CD8-positive, alpha-beta memory T cell (primary cell): ENCODE results near the gene SLCO1A2. TPM values are rescaled to one million over a fixed set of nuclear protein-coding genes. Genes with fewer than 3 reads are reported as not detected.

Experiments
- CTCF ChIA-PET: fragments of 350-600 bp; sonication (Branson Sonifier 250); formaldehyde crosslinking; loops from one replicate; lab custom pipeline; 2021; ENCODE audit warnings: antibody characterized with exemption; lab: Charles Lee
- POLR2A ChIA-PET: fragments of 350-600 bp; sonication (Branson Sonifier 250); formaldehyde crosslinking; loops from one replicate; lab custom pipeline; 2021; ENCODE audit warnings: antibody characterized with exemption; lab: Charles Lee
- DNase-seq, 5 donors: peaks; one replicate each; pipeline versions ENCODE4 v3.0.0 to v3.0.0-alpha.2; 2020 to 2022; ENCODE audit warnings: mixed read lengths in 1 of 5
- H3K27ac ChIP-seq: one replicate; pipeline ENCODE4 v1.7.0; 2013; ENCODE audit warnings: low read depth, mild to moderate bottlenecking, low read length, moderate library complexity
- H3K27me3 ChIP-seq: 2 replicates; pipeline ENCODE4 v1.7.0; 2013; ENCODE audit warnings: low read length, mild to moderate bottlenecking; ENCODE audit not compliant: insufficient read depth, poor library complexity, severe bottlenecking
- H3K36me3 ChIP-seq: 2 replicates; pipeline ENCODE4 v1.7.0; 2013; ENCODE audit warnings: mild to moderate bottlenecking, low read length, moderate library complexity; ENCODE audit not compliant: insufficient read depth
- H3K4me1 ChIP-seq: 2 replicates; pipeline ENCODE4 v1.7.0; 2013; ENCODE audit warnings: mild to moderate bottlenecking, low read length, moderate library complexity; ENCODE audit not compliant: insufficient read depth
- H3K4me3 ChIP-seq: 2 replicates; pipeline ENCODE4 v1.7.0; 2013; ENCODE audit warnings: mild to moderate bottlenecking, low read length
- H3K9me3 ChIP-seq: 2 replicates; pipeline ENCODE4 v1.7.0; 2013; ENCODE audit warnings: mild to moderate bottlenecking, low read length
- H3K27ac Mint-ChIP-seq, 8 donors: one replicate each; pipeline ENCODE4 v1.8.0; 2020 to 2021; ENCODE audit warnings: mixed read lengths in 8 of 8, mild to moderate bottlenecking in 6 of 8, inconsistent platforms in 3 of 8, moderate library complexity in 3 of 8
- H3K27me3 Mint-ChIP-seq, 2 donors: one replicate each; pipeline ENCODE4 v1.8.0; 2020 to 2021; ENCODE audit warnings: mixed read lengths in 2 of 2, mild to moderate bottlenecking in 1 of 2, moderate library complexity in 1 of 2
- H3K36me3 Mint-ChIP-seq, 3 donors: one replicate each; pipeline ENCODE4 v1.8.0; 2020 to 2021; ENCODE audit warnings: mixed read lengths in 3 of 3, inconsistent platforms in 1 of 3, mild to moderate bottlenecking in 1 of 3
- H3K4me1 Mint-ChIP-seq, 3 donors: one replicate each; pipeline ENCODE4 v1.8.0; 2020 to 2021; ENCODE audit warnings: mixed read lengths in 3 of 3, inconsistent platforms in 1 of 3, mild to moderate bottlenecking in 1 of 3
- H3K4me3 Mint-ChIP-seq, 7 donors: one replicate each; pipeline ENCODE4 v1.8.0; 2020 to 2021; ENCODE audit warnings: mixed read lengths in 7 of 7, mild to moderate bottlenecking in 6 of 7, moderate library complexity in 4 of 7, inconsistent platforms in 2 of 7
- H3K9me3 Mint-ChIP-seq, 5 donors: one replicate each; pipeline ENCODE4 v1.8.0; 2020 to 2022; ENCODE audit warnings: mixed read lengths in 5 of 5, mild to moderate bottlenecking in 3 of 5, moderate library complexity in 2 of 5, inconsistent platforms in 1 of 5
- polyA plus RNA-seq: library from polyadenylated mRNA; unstranded; fragments of 300-500 nt; fragmentation: Illumina TruSeq; gene quantifications from one replicate; pipeline ENCODE4 v1.2.3, GENCODE V29; 2021
- total RNA-seq, 2 experiments: library from RNA; stranded (reverse); gene quantifications; one replicate each; pipeline ENCODE4 v1.2.3, GENCODE V29; 2021

SLCO1A2 gene
- total and polyA plus RNA-seq, 3 experiments from 2014 or later: 0.07 TPM; not detected in 2

DNA sequence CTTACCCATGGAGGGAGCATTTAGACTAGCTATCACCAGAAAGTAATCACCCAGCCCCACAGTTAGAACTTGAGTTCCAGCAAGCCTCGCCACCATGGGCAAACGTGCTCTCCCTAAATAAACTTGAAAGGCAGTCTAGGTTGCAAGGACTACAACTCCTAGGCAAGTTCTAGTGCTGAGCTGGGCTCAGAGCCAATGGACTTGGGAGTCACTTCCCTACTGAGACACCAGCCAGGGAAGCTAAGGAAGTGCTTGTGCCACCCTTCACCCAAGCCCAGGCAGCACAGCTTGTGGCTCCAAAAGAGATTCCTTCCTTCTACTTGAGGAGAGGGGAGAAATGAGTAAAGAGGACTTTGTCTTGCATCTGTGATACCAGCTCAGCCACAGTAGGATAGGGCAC lies 57.9 kb downstream of the SLCO1A2 start:
- Histone ChIP-seq H3K27me3 (no peaks in the 10 kb centered on the region), H3K4me1 (no peaks in the 10 kb centered on the region), H3K4me3 (no peak overlapping the region), H3K27ac (no peak overlapping the region), H3K36me3 (no peaks in the 10 kb centered on the region), H3K9me3 (no peaks in the 10 kb centered on the region)
- Mint-ChIP-seq H3K36me3 (no peaks in the 10 kb centered on the region), H3K27me3 (peaks cover 14 to 51% of the 10 kb centered on the region in 2 donors), H3K4me1 (no peaks in the 10 kb centered on the region), H3K4me3 (no peak overlapping the region), H3K9me3 (peaks cover 0 to 4% (median 0%) of the 10 kb centered on the region in 5 donors), H3K27ac (no peak overlapping the region)
- CTCF ChIA-PET: no interaction called here
- DNase-seq: no peak
- POLR2A ChIA-PET: no interaction called here

DNA sequence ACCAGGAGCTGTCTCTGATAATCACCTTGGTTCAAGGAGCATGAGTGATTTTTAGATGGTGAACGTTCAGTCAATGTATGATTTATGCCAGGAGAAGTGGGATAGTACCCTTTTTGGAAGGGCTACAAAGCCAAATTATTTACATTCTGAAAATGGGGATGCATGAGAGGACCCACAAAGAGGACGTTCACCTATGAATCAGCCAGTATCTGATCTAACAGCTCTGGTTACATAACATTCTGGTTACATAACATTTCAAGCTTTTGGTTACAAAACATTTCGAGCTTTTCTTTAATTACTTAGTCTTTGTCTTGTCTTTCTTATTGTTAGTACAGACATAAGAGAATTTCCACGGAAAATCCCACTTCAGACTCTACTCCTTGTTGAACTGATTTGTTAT lies 68.8 kb downstream of the SLCO1A2 start:
- Mint-ChIP-seq H3K36me3 (no peaks in the 10 kb centered on the region), H3K4me3 (no peak overlapping the region), H3K4me1 (no peaks in the 10 kb centered on the region), H3K9me3 (peaks cover 0 to 9% (median 4%) of the 10 kb centered on the region in 5 donors), H3K27me3 (peaks cover 3 to 22% of the 10 kb centered on the region in 2 donors), H3K27ac (no peak overlapping the region)
- H3K4me3 ChIP-seq: no peak overlapping the region
- no peak for DNase-seq
- ChIA-PET POLR2A (no interaction called here), CTCF (no interaction called here)
- no peak overlapping the region for H3K27ac ChIP-seq
- H3K27me3 ChIP-seq: no peaks in the 10 kb centered on the region
- H3K9me3 ChIP-seq: no peaks in the 10 kb centered on the region
- no peaks in the 10 kb centered on the region for H3K4me1 ChIP-seq
- H3K36me3 ChIP-seq: no peaks in the 10 kb centered on the region

DNA sequence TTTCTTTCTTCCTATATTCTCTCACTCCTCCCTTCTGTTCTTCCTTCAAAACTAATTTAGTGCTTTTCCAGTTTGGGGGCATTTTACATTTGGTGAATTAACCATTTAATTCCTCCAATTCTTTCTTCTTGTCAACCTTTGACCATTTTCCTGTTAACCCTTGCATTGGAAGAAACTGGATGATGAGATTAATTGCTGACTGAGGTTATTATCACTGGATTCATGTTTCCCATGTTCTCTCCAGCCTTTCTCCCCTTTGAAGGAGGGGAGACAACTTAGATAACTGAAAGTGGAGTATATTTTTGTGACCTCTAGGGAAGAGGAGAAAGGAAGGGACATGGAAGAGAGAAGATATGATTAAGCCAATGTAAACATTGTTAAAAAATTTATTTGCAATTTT lies 70.5 kb downstream of the SLCO1A2 start:
- Histone ChIP-seq H3K9me3 (no peaks in the 10 kb centered on the region), H3K36me3 (no peaks in the 10 kb centered on the region), H3K27ac (no peak overlapping the region), H3K4me3 (no peak overlapping the region), H3K27me3 (no peaks in the 10 kb centered on the region), H3K4me1 (no peaks in the 10 kb centered on the region)
- Mint-ChIP-seq H3K27ac (no peak overlapping the region), H3K27me3 (peaks cover 3 to 28% of the 10 kb centered on the region in 2 donors), H3K36me3 (no peaks in the 10 kb centered on the region), H3K4me3 (no peak overlapping the region), H3K4me1 (no peaks in the 10 kb centered on the region), H3K9me3 (peaks cover 3 to 9% (median 7%) of the 10 kb centered on the region in 5 donors)
- ChIA-PET POLR2A (no interaction called here), CTCF (no interaction called here)
- DNase-seq: no peak

GRCh38 chr12:21257172-21257571 lies 77.5 kb downstream of the SLCO1A2 start:
- no peaks in the 10 kb centered on the region for H3K27me3 ChIP-seq
- no peak for DNase-seq
- Mint-ChIP-seq H3K9me3 (peaks cover 0 to 12% (median 0%) of the 10 kb centered on the region in 5 donors), H3K4me1 (no peaks in the 10 kb centered on the region), H3K27me3 (peaks cover 6 to 10% of the 10 kb centered on the region in 2 donors), H3K27ac (no peak overlapping the region), H3K36me3 (no peaks in the 10 kb centered on the region), H3K4me3 (no peak overlapping the region)
- H3K4me3 ChIP-seq: no peak overlapping the region
- H3K4me1 ChIP-seq: no peaks in the 10 kb centered on the region
- ChIA-PET POLR2A (no interaction called here), CTCF (no interaction called here)
- H3K27ac ChIP-seq: no peak overlapping the region
- no peaks in the 10 kb centered on the region for H3K36me3 ChIP-seq
- no peaks in the 10 kb centered on the region for H3K9me3 ChIP-seq

DNA sequence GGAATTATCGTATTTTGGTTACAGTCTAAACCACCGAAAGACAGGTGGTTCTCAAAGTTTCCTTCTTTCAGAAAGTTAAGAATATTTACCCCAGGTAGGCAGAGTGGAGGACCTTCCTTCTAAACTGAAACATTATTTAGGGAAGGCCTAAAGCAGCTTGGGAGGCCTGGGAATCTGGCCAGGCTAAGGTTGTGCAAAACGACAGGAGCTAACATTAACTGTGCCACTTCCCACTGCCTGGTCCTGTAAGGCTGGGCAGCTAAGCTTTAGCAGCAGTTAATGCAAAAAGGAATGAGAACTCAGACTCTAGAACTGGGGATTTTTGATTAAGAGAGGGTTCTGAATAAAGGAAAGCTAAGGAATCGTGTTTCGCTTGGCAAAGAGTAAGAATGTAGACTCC lies 82.6 kb downstream of the SLCO1A2 start:
- Histone ChIP-seq H3K27me3 (no peaks in the 10 kb centered on the region), H3K9me3 (no peaks in the 10 kb centered on the region), H3K36me3 (no peaks in the 10 kb centered on the region), H3K4me3 (no peak overlapping the region), H3K27ac (no peak overlapping the region), H3K4me1 (no peaks in the 10 kb centered on the region)
- no peaks in the 10 kb centered on the region for H3K4me1 Mint-ChIP-seq
- no peak overlapping the region for H3K27ac Mint-ChIP-seq
- no peak overlapping the region for H3K4me3 Mint-ChIP-seq
- peaks cover 0 to under 1% of the 10 kb centered on the region in 2 donors for H3K27me3 Mint-ChIP-seq
- no peaks in the 10 kb centered on the region for H3K9me3 Mint-ChIP-seq
- H3K36me3 Mint-ChIP-seq: no peaks in the 10 kb centered on the region
- ChIA-PET POLR2A (no interaction called here), CTCF (no interaction called here)
- DNase-seq: no peak

DNA sequence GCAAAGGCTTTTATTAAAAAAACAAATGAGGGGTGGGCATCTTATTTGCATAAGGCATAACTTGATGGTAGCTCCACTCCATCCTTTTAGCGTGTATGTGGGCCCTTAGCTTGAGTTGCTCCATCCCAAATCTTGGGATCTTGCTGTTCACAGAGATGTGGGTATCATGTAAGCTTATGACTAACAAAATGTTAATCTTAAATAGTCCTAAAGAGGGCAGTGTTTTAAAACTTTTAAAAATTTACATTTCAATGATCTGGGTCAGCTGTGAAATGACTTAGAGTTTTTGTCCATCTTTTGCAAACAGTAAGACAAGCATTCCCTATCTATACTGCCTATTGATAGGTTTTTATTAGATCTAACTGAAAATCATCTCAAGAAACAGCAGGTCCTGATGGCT lies 86.0 kb downstream of the SLCO1A2 start:
- Mint-ChIP-seq H3K27me3 (no peaks in the 10 kb centered on the region), H3K9me3 (no peaks in the 10 kb centered on the region), H3K4me3 (no peak overlapping the region), H3K27ac (no peak overlapping the region), H3K36me3 (no peaks in the 10 kb centered on the region), H3K4me1 (no peaks in the 10 kb centered on the region)
- Histone ChIP-seq H3K4me1 (no peaks in the 10 kb centered on the region), H3K27me3 (no peaks in the 10 kb centered on the region), H3K4me3 (no peak overlapping the region), H3K36me3 (no peaks in the 10 kb centered on the region), H3K9me3 (no peaks in the 10 kb centered on the region), H3K27ac (no peak overlapping the region)
- POLR2A ChIA-PET: no interaction called here
- CTCF ChIA-PET: interaction anchor here (1.3 to 1.9 kb wide), 2 partner anchors 17 to 432 kb away, joined by 4 to 7 read pairs; no protein-coding TSS in a partner anchor
- DNase-seq: no peak

- no peaks in the 10 kb centered on the region for H3K4me1 ChIP-seq
- H3K9me3 ChIP-seq: no peaks in the 10 kb centered on the region
- Mint-ChIP-seq H3K27ac (no peak overlapping the region), H3K9me3 (no peaks in the 10 kb centered on the region), H3K4me3 (no peak overlapping the region), H3K4me1 (no peaks in the 10 kb centered on the region), H3K27me3 (peaks cover 10 to 21% of the 10 kb centered on the region in 2 donors), H3K36me3 (no peaks in the 10 kb centered on the region)
- no peak overlapping the region for H3K4me3 ChIP-seq
- ChIA-PET POLR2A (no interaction called here), CTCF (no interaction called here)
- no peak overlapping the region for H3K27ac ChIP-seq
- no peaks in the 10 kb centered on the region for H3K27me3 ChIP-seq
- DNase-seq: no peak
- H3K36me3 ChIP-seq: no peaks in the 10 kb centered on the region
Observed at GRCh38 chr12:21239866-21240265, 94.9 kb downstream of the SLCO1A2 start.

DNA sequence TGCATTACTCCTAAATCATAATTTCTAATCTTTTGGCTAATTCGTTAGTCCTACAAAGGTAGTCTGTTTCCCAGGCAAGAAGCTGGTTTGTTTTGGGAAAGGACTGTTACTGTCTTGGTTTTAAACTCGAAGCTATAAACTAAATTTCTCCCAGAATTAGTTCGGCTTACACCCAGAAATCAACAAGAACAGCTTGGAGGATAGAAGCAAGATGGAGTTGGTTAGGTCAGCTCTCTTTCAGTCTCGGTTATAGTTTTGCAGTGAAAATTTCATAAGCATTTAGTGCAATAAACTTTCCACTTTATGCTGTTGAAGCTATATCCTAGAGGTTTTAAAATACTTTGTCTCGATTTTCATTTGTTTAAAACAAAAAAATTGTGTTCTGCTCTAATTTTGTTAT lies 100.3 kb downstream of the SLCO1A2 start:
- no peak overlapping the region for H3K27ac ChIP-seq
- CTCF ChIA-PET: no interaction called here

DNA sequence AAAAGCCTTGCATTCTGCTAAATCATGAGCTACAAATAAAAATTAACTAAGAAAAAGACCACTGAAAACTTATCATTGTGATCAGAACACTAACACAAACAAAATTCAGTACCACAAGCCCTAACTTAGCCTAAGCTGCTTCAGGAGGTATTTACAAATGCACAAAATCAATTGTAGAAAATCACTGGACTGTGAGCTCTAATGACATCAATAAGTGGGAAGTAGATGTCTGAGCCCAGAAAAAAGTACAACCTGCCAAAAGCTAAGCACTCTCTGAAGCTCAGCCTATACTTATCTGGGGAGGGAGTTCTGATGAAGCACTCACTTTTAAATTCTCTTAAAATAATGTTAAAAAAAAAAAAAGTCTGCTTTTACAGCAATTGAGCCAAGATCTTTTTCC lies 110.8 kb downstream of the SLCO1A2 start:
- H3K27me3 ChIP-seq: no peaks in the 10 kb centered on the region
- DNase-seq: no peak
- H3K9me3 Mint-ChIP-seq: peaks cover 0 to 1% (median 0%) of the 10 kb centered on the region in 5 donors
- H3K27ac ChIP-seq: no peak overlapping the region
- no peaks in the 10 kb centered on the region for H3K4me1 ChIP-seq
- H3K4me3 Mint-ChIP-seq: no peak overlapping the region
- POLR2A ChIA-PET: no interaction called here
- no peak overlapping the region for H3K27ac Mint-ChIP-seq
- no peaks in the 10 kb centered on the region for H3K36me3 Mint-ChIP-seq
- H3K9me3 ChIP-seq: no peaks in the 10 kb centered on the region
- peaks cover 0 to 1% of the 10 kb centered on the region in 2 donors for H3K27me3 Mint-ChIP-seq
- CTCF ChIA-PET: no interaction called here
- no peaks in the 10 kb centered on the region for H3K36me3 ChIP-seq
- no peaks in the 10 kb centered on the region for H3K4me1 Mint-ChIP-seq
- H3K4me3 ChIP-seq: no peak overlapping the region

More for the DNA sequence above, 100.3 kb downstream of the SLCO1A2 start:
- Mint-ChIP-seq H3K9me3 (peaks cover 0 to 3% (median 0%) of the 10 kb centered on the region in 5 donors), H3K27ac (no peak overlapping the region), H3K4me3 (no peak overlapping the region), H3K27me3 (peaks cover 4 to 15% of the 10 kb centered on the region in 2 donors), H3K4me1 (no peaks in the 10 kb centered on the region), H3K36me3 (no peaks in the 10 kb centered on the region)
- Histone ChIP-seq H3K4me3 (no peak overlapping the region), H3K36me3 (no peaks in the 10 kb centered on the region), H3K27me3 (no peaks in the 10 kb centered on the region), H3K9me3 (no peaks in the 10 kb centered on the region), H3K4me1 (no peaks in the 10 kb centered on the region)
- POLR2A ChIA-PET: no interaction called here
- no peak for DNase-seq
